Psoas muscle (tissue), 8 donors: ENCODE data around the gene TANC1. TPM values are rescaled to one million over a fixed set of nuclear protein-coding genes. Genes with fewer than 3 reads are reported as not detected.

ENCODE experiments used
- ATAC-seq, 4 donors: fragments of 200-7000 bp; cut with Tn5 transposase; one replicate each; pipeline ENCODE4 v1.9.1; 2020; ENCODE audit warnings: moderate library complexity in 3 of 4, mild to moderate bottlenecking in 2 of 4
- DNase-seq, 2 donors: peaks; one replicate each; pipeline ENCODE4 v3.0.0-alpha.2; 2020
- H3K27ac ChIP-seq: fragments of 200-600 bp; one replicate; pipeline ENCODE4 v1.8.0; 2022
- H3K27me3 ChIP-seq, 3 donors: fragments of 200-600 bp in 1 of 3; one replicate each; pipeline versions ENCODE4 v1.6.1 to v1.8.0; 2013 to 2022; ENCODE audit warnings: low read length in 2 of 3, mild to moderate bottlenecking in 2 of 3, moderate library complexity in 1 of 3; ENCODE audit not compliant: insufficient read depth in 3 of 3
- H3K36me3 ChIP-seq, 2 donors: fragments of 200-600 bp in 1 of 2; one replicate each; pipeline versions ENCODE4 v1.6.1 to v1.8.0; 2013 to 2022; ENCODE audit warnings: low read depth in 1 of 2, mild to moderate bottlenecking in 1 of 2, moderate library complexity in 1 of 2; ENCODE audit not compliant: insufficient read depth in 1 of 2
- H3K4me1 ChIP-seq: fragments of 200-600 bp; one replicate; pipeline ENCODE4 v1.8.0; 2022
- H3K4me3 ChIP-seq: fragments of 200-600 bp; one replicate; pipeline ENCODE4 v1.8.0; 2022; ENCODE audit warnings: mild to moderate bottlenecking
- H3K9me3 ChIP-seq: fragments of 200-600 bp; one replicate; pipeline ENCODE4 v1.8.0; 2022
- CTCF ChIP-seq: fragments of 200-600 bp; IDR thresholded peaks from one replicate; pipeline ENCODE4 v1.8.0; 2022; ENCODE audit warnings: antibody characterized with exemption
- WGBS, 3 donors: extraction: QIAGEN DNeasy Blood & Tissue Kit; methylation state at CpG; one replicate each; pipeline versions ENCODE4 v1.1.6 to v1.1.7; 2013; 5-methylcytosine and 5-hydroxymethylcytosine counted together
- intact Hi-C, 2 donors: fragments of 100-400 bp; cut with DNase I; formaldehyde crosslinking; loops; one replicate each; pipeline versions ENCODE4 v1.11.0 to v1.14.2; 2022
- polyA plus RNA-seq, 3 donors: library from polyadenylated mRNA; stranded (reverse); fragments of 200-250 nt; gene quantifications; one replicate each; pipeline ENCODE4 v1.2.3, GENCODE V29; 2013
- total RNA-seq, 4 donors: library from RNA; stranded (reverse); fragmentation: NEBNext Ultra II Directional in 2 of 4; extraction: Animal tissue kit (Norgen Biotek cat#: 25700) in 2 of 4; gene quantifications; one replicate each; pipeline versions ENCODE4 v1.2.1 to v1.2.4, GENCODE V29; 2021 to 2023
- donor health status: healthy with polysubstance abuse.
- donor health status: DM: no; HTN: no; CAD: no; lungs with moderate emphysema.
- donor health status: Bipolar disorder and iron deficiency.
- donor health status: healthy.
- donor health status: DM: yes; HTN: yes; CAD: no.
- donor health status: DM: no; HTN: no; CAD: no.
- donor health status: DM: no; HTN: no; CAD: no.
- donor health status: DM: yes; HTN: yes; CAD: no.

The TANC1 gene
- total and polyA plus RNA-seq, 7 donors, result 1.9 to 7.5 (median 3.2) TPM

GRCh38 chr2:158923641-158924040, 44.8 kb upstream of the TANC1 start:
- intact Hi-C loops, result no loop called here
- Histone ChIP-seq H3K9me3 (no peaks in the 10 kb centered on the region), H3K27me3 (no peaks in the 10 kb centered on the region), H3K4me1 (no peaks in the 10 kb centered on the region), H3K4me3 (no peak overlapping the region), H3K36me3 (no peaks in the 10 kb centered on the region), H3K27ac (no peak overlapping the region)
- TF ChIP-seq CTCF, result no peak
- WGBS, 3 donors, result 31 to 64% (median 46%) methylated on average over 1 of the region's 1 CpG
- DNase-seq (no peak), ATAC-seq (no peak)

GRCh38 chr2:158926478-158926948, 41.9 kb upstream of the TANC1 start:
- TF ChIP-seq CTCF, result no peak
- intact Hi-C loops, result no loop called here
- no peak for ATAC-seq
- no peak for DNase-seq
- no peak overlapping the region for H3K27ac ChIP-seq
- no peaks in the 10 kb centered on the region for H3K9me3 ChIP-seq
- no peaks in the 10 kb centered on the region for H3K27me3 ChIP-seq
- WGBS, 3 donors, result 38 to 61% (median 42%) methylated on average over 6 to 8 of the region's 8 CpGs
- H3K4me1 ChIP-seq, result no peaks in the 10 kb centered on the region
- H3K4me3 ChIP-seq, result no peak overlapping the region
- H3K36me3 ChIP-seq, result no peaks in the 10 kb centered on the region

- no peak for ATAC-seq
- H3K27me3 ChIP-seq, result no peaks in the 10 kb centered on the region
- WGBS, 3 donors, result 90 to 91% (median 91%) methylated on average over 2 of the region's 2 CpGs
- DNase-seq, result no peak
- H3K4me1 ChIP-seq, result no peaks in the 10 kb centered on the region
- no peak for TF ChIP-seq CTCF
- H3K27ac ChIP-seq, result no peak overlapping the region
- no peaks in the 10 kb centered on the region for H3K36me3 ChIP-seq
- H3K9me3 ChIP-seq, result no peaks in the 10 kb centered on the region
- H3K4me3 ChIP-seq, result no peak overlapping the region
- intact Hi-C loops, result no loop called here
Observed at GRCh38 chr2:158928515-158928914, 39.9 kb upstream of the TANC1 start.

GRCh38 chr2:158928965-158929364, 39.5 kb upstream of the TANC1 start:
- intact Hi-C loops, result no loop called here
- Histone ChIP-seq H3K36me3 (no peaks in the 10 kb centered on the region), H3K27me3 (no peaks in the 10 kb centered on the region), H3K27ac (no peak overlapping the region), H3K4me1 (no peaks in the 10 kb centered on the region), H3K4me3 (no peak overlapping the region), H3K9me3 (no peaks in the 10 kb centered on the region)
- no peak for DNase-seq
- no peak for ATAC-seq
- TF ChIP-seq CTCF, result no peak

GRCh38 chr2:158931572-158931971, 36.9 kb upstream of the TANC1 start:
- no peak for TF ChIP-seq CTCF
- Histone ChIP-seq H3K9me3 (no peaks in the 10 kb centered on the region), H3K4me1 (no peaks in the 10 kb centered on the region), H3K27me3 (no peaks in the 10 kb centered on the region), H3K36me3 (no peaks in the 10 kb centered on the region), H3K27ac (no peak overlapping the region), H3K4me3 (no peak overlapping the region)
- intact Hi-C loops, result no loop called here
- WGBS, 3 donors, result 13 to 25% (median 24%) methylated on average over 2 of the region's 2 CpGs
- ATAC-seq (no peak), DNase-seq (no peak)
